PC-9 (cell line): ENCODE measurements around the gene CD38. TPM values are rescaled to one million over a fixed set of nuclear protein-coding genes. Genes with fewer than 3 reads are reported as not detected.

Source experiments
- BruUV-seq: library from RNA; stranded (reverse); fragments of 400-500 nt; replicated peaks from 2 replicates; lab custom pipeline; 2021; lab: Mats Ljungman, UMichigan
- CTCF ChIA-PET: fragments of 300-600 bp; sonication (Branson Sonifier 250); formaldehyde crosslinking; loops from one replicate; lab custom pipeline; 2022; ENCODE audit warnings: antibody characterized with exemption; lab: Charles Lee
- POLR2A ChIA-PET: fragments of 300-600 bp; sonication (Branson Sonifier 250); formaldehyde crosslinking; loops from one replicate; lab custom pipeline; 2022; ENCODE audit warnings: antibody characterized with exemption; ENCODE audit not compliant: unreplicated experiment; lab: Charles Lee
- DNase-seq, 2 experiments: peaks; one replicate each; pipeline versions ENCODE4 v3.0.0 to v3.0.0-alpha.2; 2015 to 2022; ENCODE audit warnings: mixed read lengths in 1 of 2
- H2AFZ ChIP-seq: fragments of 200-600 bp; sonication (generic); 2 replicates; pipeline ENCODE4 v1.8.1; 2017; ENCODE audit warnings: antibody characterized with exemption
- H3F3A ChIP-seq: fragments of 200-600 bp; sonication (generic); 2 replicates; pipeline ENCODE4 v1.8.1; 2017; ENCODE audit warnings: antibody characterized with exemption, mild to moderate bottlenecking, low read depth; ENCODE audit not compliant: insufficient read depth
- H3K27ac ChIP-seq: fragments of 200-600 bp; sonication (generic); 2 replicates; pipeline ENCODE4 v1.6.1; 2016; ENCODE audit warnings: mixed run types
- H3K27me3 ChIP-seq: fragments of 200-600 bp; sonication (generic); 2 replicates; pipeline ENCODE4 v1.6.1; 2016; ENCODE audit warnings: low read depth, mixed run types; ENCODE audit not compliant: insufficient read depth
- H3K36me3 ChIP-seq: fragments of 200-600 bp; sonication (generic); 2 replicates; pipeline ENCODE4 v1.6.1; 2016; ENCODE audit warnings: low read depth, mixed run types
- H3K4me1 ChIP-seq: fragments of 200-600 bp; sonication (generic); replicated peaks from 2 replicates; pipeline ENCODE4 v1.6.1; 2016; ENCODE audit warnings: mixed run types; ENCODE audit not compliant: insufficient read depth
- H3K4me2 ChIP-seq: fragments of 200-600 bp; sonication (generic); 2 replicates; pipeline ENCODE4 v1.6.1; 2017; ENCODE audit warnings: mixed run types
- H3K4me3 ChIP-seq: fragments of 200-600 bp; sonication (generic); 2 replicates; pipeline ENCODE4 v1.6.1; 2016; ENCODE audit warnings: mixed run types
- H3K79me2 ChIP-seq: fragments of 200-600 bp; sonication (generic); 2 replicates; pipeline ENCODE4 v1.6.1; 2017; ENCODE audit warnings: low read depth, mixed run types
- H3K9me2 ChIP-seq: fragments of 200-600 bp; sonication (generic); 2 replicates; pipeline ENCODE4 v1.8.1; 2017; ENCODE audit warnings: mild to moderate bottlenecking; ENCODE audit not compliant: insufficient read depth
- H3K9me3 ChIP-seq: fragments of 200-600 bp; sonication (generic); 2 replicates; pipeline ENCODE4 v1.8.1; 2016; ENCODE audit warnings: low read depth; ENCODE audit not compliant: insufficient read depth
- H4K20me1 ChIP-seq: fragments of 200-600 bp; sonication (generic); 2 replicates; pipeline ENCODE4 v1.8.1; 2017; ENCODE audit not compliant: insufficient read depth
- CTCF ChIP-seq: fragments of 200-600 bp; sonication (generic); conservative IDR thresholded peaks from 2 replicates; pipeline ENCODE4 v1.6.1; 2017; ENCODE audit warnings: mixed run types, antibody characterized with exemption, mild to moderate bottlenecking, moderate library complexity
- EZH2 ChIP-seq: fragments of 200-600 bp; sonication (generic); IDR thresholded peaks from 2 replicates; pipeline ENCODE4 v1.8.0; 2017; ENCODE audit warnings: antibody characterized with exemption, low read depth
- intact Hi-C: fragments of 100-400 bp; cut with micrococcal nuclease; formaldehyde crosslinking; loops from one replicate; pipeline ENCODE4 v1.10.0; 2022; ENCODE audit not compliant: unreplicated experiment
- total RNA-seq: library from RNA; stranded (reverse); gene quantifications from 2 replicates; pipeline ENCODE4 v1.2.3, GENCODE V29; 2021

CD38 gene
- total RNA-seq, 1 experiment from 2014 or later: 0.90 TPM

GRCh38 chr4:15890246-15890829 lies 112.2 kb downstream of the CD38 start:
- Histone ChIP-seq H3K9me2 (no peaks in the 10 kb centered on the region), H3K9me3 (peaks cover 3% of the 10 kb centered on the region; the same call in 1 of the 2 replicates), H3F3A (peaks cover 8% of the 10 kb centered on the region), H3K27me3 (no peaks in the 10 kb centered on the region), H2AFZ (no peak overlapping the region), H3K79me2 (no peaks in the 10 kb centered on the region), H3K4me1 (peaks cover 22% of the 10 kb centered on the region), H4K20me1 (no peaks in the 10 kb centered on the region), H3K4me2 (no peak overlapping the region), H3K4me3 (no peak overlapping the region), H3K36me3 (no peaks in the 10 kb centered on the region), H3K27ac (no peak overlapping the region)
- no peak for TF ChIP-seq EZH2
- TF ChIP-seq CTCF: no peak
- ChIA-PET CTCF (no interaction called here), POLR2A (interaction anchor here (0.5 to 0.6 kb wide), 2 partner anchors 95 to 334 kb away, joined by 3 to 6 read pairs; no protein-coding TSS in a partner anchor)
- no peak for DNase-seq
- intact Hi-C loops: no loop called here
- no TSS peak for BruUV-seq

- H3K9me2 ChIP-seq: no peaks in the 10 kb centered on the region
- intact Hi-C loops: no loop called here
- H3K27ac ChIP-seq: no peak overlapping the region
- H4K20me1 ChIP-seq: no peaks in the 10 kb centered on the region
- no peak overlapping the region for H3K4me3 ChIP-seq
- no peak for DNase-seq
- H2AFZ ChIP-seq: no peak overlapping the region
- no peaks in the 10 kb centered on the region for H3K36me3 ChIP-seq
- H3K9me3 ChIP-seq: peaks cover 3% of the 10 kb centered on the region; the same call in 1 of the 2 replicates
- no peaks in the 10 kb centered on the region for H3K27me3 ChIP-seq
- H3K79me2 ChIP-seq: no peaks in the 10 kb centered on the region
- H3K4me2 ChIP-seq: no peak overlapping the region
- CTCF ChIA-PET: no interaction called here
- H3F3A ChIP-seq: peaks cover 8% of the 10 kb centered on the region
- no TSS peak for BruUV-seq
- H3K4me1 ChIP-seq: peaks cover 22% of the 10 kb centered on the region
- POLR2A ChIA-PET: no interaction called here
- TF ChIP-seq EZH2 (no peak), CTCF (no peak)
Measured at GRCh38 chr4:15891312-15891711, 113.2 kb downstream of the CD38 start.

GRCh38 chr4:15893962-15894361 lies 115.8 kb downstream of the CD38 start:
- 0 out of 2 replicates have a peak overlapping the region, but pooled peaks have one; percentile 3 for H3K4me2 ChIP-seq
- H3K36me3 ChIP-seq: no peaks in the 10 kb centered on the region
- H3F3A ChIP-seq: peaks cover 8% of the 10 kb centered on the region
- no TSS peak for BruUV-seq
- no peaks in the 10 kb centered on the region for H3K27me3 ChIP-seq
- DNase-seq: peak; percentile 52 to 92
- TF ChIP-seq CTCF: no peak
- TF ChIP-seq EZH2: no peak
- POLR2A ChIA-PET: interaction anchor here (0.6 kb wide), 2 partner anchors 27 to 44 kb away, joined by 3 to 5 read pairs; no protein-coding TSS in a partner anchor
- peaks cover 8% of the 10 kb centered on the region; the same call in 1 of the 2 replicates for H3K9me3 ChIP-seq
- peak overlapping the region; percentile 61 for H3K27ac ChIP-seq
- no peak overlapping the region for H2AFZ ChIP-seq
- intact Hi-C loops: loop anchor here (1.0 kb wide), 2 partner anchors 12 to 27 kb away; no protein-coding TSS in a partner anchor
- H4K20me1 ChIP-seq: no peaks in the 10 kb centered on the region
- CTCF ChIA-PET: interaction anchor here (0.6 kb wide), 1 partner anchor 12 kb away, joined by 4 read pairs; no protein-coding TSS in a partner anchor
- no peaks in the 10 kb centered on the region for H3K9me2 ChIP-seq
- peaks cover 22% of the 10 kb centered on the region for H3K4me1 ChIP-seq
- no peak overlapping the region for H3K4me3 ChIP-seq
- no peaks in the 10 kb centered on the region for H3K79me2 ChIP-seq
